T47D (cell line): ENCODE results near the gene PLIN1.
A peak's percentile ranks its signal among the peaks of the same experiment; 100 is the strongest.

Source experiments
- DNase-seq, 2 experiments: peaks; one replicate each; pipeline versions ENCODE4 v3.0.0 to v3.0.0-alpha.2; 2011 to 2012; ENCODE audit warnings: low read depth in 1 of 2, low spot score in 1 of 2
- JUND ChIP-seq: IDR thresholded peaks from 2 replicates; pipeline ENCODE4 v1.6.1; 2012; ENCODE audit warnings: low read depth
- in situ Hi-C: cut with HindIII; loops from 2 replicates; pipeline ENCODE4 v1.10.0; 2016; ENCODE audit warnings: low sequenced_read_pairs, low pct_unique_long_range_greater_than_20kb

The PLIN1 gene

GRCh38 chr15:89654847-89655805, 24.0 kb downstream of the PLIN1 start, which contains the start of gene KIF7:
Gene KIF7 (minus strand): TSS chr15:89655467. CDS start chr15:89652930, 2,537 bp downstream.
- DNase-seq, result peak; percentile 30 to 88
- in situ Hi-C loops, result no loop called here

GRCh38 chr15:89654301-89654761, 24.8 kb downstream of the PLIN1 start:
- in situ Hi-C loops, result no loop called here
- DNase-seq, result no peak
- no peak for TF ChIP-seq JUND

More at GRCh38 chr15:89654847-89655805, 24.0 kb downstream of the PLIN1 start, which contains the start of gene KIF7:
- TF ChIP-seq JUND, result no peak

- no peak for TF ChIP-seq JUND
- in situ Hi-C loops, result no loop called here
- DNase-seq, result no peak
Observed at GRCh38 chr15:89653578-89653977, 25.6 kb downstream of the PLIN1 start.

- no peak for TF ChIP-seq JUND
- DNase-seq, result no peak
- in situ Hi-C loops, result no loop called here
Observed at GRCh38 chr15:89652666-89653065, 26.5 kb downstream of the PLIN1 start.

- no peak for TF ChIP-seq JUND
- DNase-seq, result no peak
Observed at GRCh38 chr15:89652131-89652530, 27.0 kb downstream of the PLIN1 start.

GRCh38 chr15:89649716-89650115, 29.5 kb downstream of the PLIN1 start:
- no peak for DNase-seq
- in situ Hi-C loops, result no loop called here
- no peak for TF ChIP-seq JUND

More at GRCh38 chr15:89652131-89652530, 27.0 kb downstream of the PLIN1 start:
- in situ Hi-C loops, result no loop called here

- in situ Hi-C loops, result no loop called here
- no peak for DNase-seq
- no peak for TF ChIP-seq JUND
Observed at GRCh38 chr15:89649013-89649625, 30.0 kb downstream of the PLIN1 start.

GRCh38 chr15:89648106-89649012, 30.8 kb downstream of the PLIN1 start:
- no peak for TF ChIP-seq JUND
- in situ Hi-C loops, result no loop called here
- DNase-seq, result no peak

- in situ Hi-C loops, result no loop called here
- peak; percentile 72 to 98 for DNase-seq
- no peak for TF ChIP-seq JUND
Observed at GRCh38 chr15:89647191-89647851, 31.8 kb downstream of the PLIN1 start.

- no peak for DNase-seq
- no peak for TF ChIP-seq JUND
- in situ Hi-C loops, result no loop called here
Observed at GRCh38 chr15:89646416-89647141, 32.6 kb downstream of the PLIN1 start.

GRCh38 chr15:89645680-89646079, 33.5 kb downstream of the PLIN1 start:
- no peak for TF ChIP-seq JUND

GRCh38 chr15:89642106-89642505, 37.1 kb downstream of the PLIN1 start:
- in situ Hi-C loops, result no loop called here
- no peak for DNase-seq
- no peak for TF ChIP-seq JUND

More at GRCh38 chr15:89645680-89646079, 33.5 kb downstream of the PLIN1 start:
- no peak for DNase-seq
- in situ Hi-C loops, result no loop called here
